Measurements from ENCODE around the gene C1QTNF3.

DNA sequence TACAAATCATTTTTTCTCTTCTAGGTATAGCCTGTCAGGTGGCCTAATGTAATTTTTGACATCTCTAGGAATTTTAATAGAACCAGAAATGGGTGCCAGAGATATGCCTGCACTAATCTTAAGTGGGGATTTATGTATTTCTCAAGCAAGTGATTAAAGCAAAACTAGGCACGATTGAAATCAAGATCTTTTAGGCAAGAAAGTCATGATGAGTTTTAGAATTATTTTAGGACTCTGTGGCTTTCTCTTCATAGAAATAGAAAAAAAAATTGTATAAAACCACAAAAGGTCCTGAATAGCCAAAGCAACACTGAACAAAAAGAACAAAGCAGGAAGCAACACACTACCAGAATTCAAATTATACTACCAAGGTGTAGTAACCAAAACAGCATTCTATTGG is 34.2 kb downstream of the C1QTNF3 start:
- TF ChIP-seq, protein P1, sequence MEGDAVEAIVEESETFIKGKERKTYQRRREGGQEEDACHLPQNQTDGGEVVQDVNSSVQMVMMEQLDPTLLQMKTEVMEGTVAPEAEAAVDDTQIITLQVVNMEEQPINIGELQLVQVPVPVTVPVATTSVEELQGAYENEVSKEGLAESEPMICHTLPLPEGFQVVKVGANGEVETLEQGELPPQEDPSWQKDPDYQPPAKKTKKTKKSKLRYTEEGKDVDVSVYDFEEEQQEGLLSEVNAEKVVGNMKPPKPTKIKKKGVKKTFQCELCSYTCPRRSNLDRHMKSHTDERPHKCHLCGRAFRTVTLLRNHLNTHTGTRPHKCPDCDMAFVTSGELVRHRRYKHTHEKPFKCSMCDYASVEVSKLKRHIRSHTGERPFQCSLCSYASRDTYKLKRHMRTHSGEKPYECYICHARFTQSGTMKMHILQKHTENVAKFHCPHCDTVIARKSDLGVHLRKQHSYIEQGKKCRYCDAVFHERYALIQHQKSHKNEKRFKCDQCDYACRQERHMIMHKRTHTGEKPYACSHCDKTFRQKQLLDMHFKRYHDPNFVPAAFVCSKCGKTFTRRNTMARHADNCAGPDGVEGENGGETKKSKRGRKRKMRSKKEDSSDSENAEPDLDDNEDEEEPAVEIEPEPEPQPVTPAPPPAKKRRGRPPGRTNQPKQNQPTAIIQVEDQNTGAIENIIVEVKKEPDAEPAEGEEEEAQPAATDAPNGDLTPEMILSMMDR (IDR thresholded peaks at IDR 0.05), result no peak
- TF ChIP-seq EP300 (IDR thresholded peaks at IDR 0.05), result no peak
- TF ChIP-seq POLR2A (IDR thresholded peaks at IDR 0.05), result no peak

Measured in tibial nerve (tissue), 4 donors.